Activated CD4-positive, alpha-beta T cell treated with anti-CD3 and anti-CD28 coated beads, Interleukin-2, Interleukin-6, amounts not matched to agents 100 ng/mL and 50 ng/mL, durations not matched to agents 16 hours and 8 hours (primary cell): ENCODE data around the gene ECHDC3.

Experiments used
- DNase-seq: peaks from one replicate; pipeline ENCODE4 v3.0.0-alpha.2; 2020

ECHDC3 gene

DNA sequence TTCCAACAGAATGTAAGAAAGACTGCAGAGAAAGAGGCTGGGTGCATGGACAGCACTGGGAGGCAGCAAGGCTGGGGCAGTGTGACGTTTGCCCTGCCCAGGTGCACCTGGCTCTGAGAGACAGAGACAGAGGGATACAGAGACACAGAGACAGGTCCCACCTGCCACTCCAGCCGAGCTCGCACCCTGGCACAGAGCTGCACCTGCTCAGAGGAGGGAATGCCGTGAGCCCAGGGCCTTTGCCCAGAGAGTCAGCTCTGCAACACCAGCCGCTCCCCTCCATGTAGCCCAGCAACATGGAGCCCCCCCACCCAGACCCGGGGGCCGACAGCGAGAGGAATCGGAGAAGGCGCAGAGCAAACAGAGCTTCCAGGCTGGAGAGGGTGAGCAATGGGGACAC lies 45.7 kb downstream of the ECHDC3 start:
- no peak for DNase-seq

- DNase-seq: no peak
Measured at GRCh38 chr10:11789306-11789705, 47.1 kb downstream of the ECHDC3 start.

DNA sequence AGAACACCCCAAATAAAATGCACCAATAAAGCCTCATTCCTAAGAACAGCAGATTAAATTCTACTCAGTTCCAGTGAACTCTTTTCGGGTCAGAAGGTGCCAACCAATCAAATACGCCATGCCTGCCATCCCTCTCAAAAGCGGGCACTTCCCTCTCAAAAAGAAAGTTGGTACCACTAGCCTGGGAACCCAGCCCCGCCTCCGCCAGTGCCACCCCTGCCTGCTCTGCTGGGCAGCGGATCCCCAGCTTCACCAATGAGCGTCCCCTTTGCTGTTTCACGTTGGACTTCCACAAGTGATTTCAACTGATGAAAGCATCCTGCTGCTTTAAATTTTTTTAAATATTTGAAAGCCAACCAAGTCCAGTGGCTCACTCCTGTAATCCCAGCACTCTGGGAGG lies 47.8 kb downstream of the ECHDC3 start:
- no peak for DNase-seq

DNA sequence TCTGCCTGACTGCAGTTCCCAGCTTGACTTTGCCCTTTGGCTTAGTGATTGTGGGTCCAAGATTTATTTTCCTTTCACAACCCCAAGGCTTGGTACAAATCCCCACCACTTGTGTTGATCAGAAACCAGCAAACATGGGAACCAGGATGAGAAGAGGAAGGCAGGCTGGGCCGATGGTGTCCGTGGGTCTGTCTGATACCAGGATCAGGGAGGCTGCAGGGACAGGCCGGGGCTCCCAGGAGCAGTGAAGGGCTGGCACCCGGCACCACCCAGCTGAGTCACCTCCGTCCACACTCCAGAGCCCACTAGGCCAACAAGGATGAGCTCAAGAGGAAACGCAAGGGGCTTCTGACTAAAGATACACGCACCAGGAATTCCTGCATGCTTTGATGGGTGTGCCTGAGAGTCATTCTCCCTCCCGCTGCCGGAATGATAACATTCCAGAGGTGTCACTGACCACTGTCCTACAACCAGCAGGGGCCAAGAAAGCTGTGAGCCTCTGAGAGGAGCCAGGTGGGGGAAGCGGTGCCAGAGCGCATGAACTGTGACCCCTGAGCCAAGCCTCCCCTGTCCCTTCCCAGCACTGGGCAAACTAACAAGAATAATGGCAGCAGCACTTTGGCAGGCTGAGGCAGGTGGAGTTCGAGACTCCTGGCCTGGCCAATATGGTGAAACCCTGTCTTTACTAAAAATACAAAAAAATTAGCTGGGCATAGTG lies 51.7 kb downstream of the ECHDC3 start:
- DNase-seq: no peak

- no peak for DNase-seq
Measured at GRCh38 chr10:11794566-11794965, 52.4 kb downstream of the ECHDC3 start.

- no peak for DNase-seq
Measured at GRCh38 chr10:11795101-11795920, 53.1 kb downstream of the ECHDC3 start.

DNA sequence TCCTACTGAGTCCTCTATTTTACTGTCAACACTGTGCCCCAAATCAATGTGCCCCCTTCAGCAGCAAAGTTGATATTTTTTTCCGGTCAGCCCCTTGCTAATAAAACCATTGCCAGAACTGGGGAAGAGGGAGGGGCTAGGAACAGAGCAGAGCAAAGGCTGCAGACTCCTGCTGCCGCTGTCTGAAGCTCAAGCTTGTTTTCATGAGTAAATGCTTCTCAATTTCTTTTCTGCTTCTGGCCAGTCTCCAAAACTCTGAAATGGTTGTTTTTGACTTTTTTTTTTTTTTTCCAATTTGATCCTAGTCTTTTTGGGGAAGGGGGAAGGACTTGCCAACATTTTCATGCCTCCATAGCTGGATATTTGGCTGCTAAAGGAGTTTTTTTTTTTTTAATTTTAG lies 54.3 kb downstream of the ECHDC3 start:
- no peak for DNase-seq

DNA sequence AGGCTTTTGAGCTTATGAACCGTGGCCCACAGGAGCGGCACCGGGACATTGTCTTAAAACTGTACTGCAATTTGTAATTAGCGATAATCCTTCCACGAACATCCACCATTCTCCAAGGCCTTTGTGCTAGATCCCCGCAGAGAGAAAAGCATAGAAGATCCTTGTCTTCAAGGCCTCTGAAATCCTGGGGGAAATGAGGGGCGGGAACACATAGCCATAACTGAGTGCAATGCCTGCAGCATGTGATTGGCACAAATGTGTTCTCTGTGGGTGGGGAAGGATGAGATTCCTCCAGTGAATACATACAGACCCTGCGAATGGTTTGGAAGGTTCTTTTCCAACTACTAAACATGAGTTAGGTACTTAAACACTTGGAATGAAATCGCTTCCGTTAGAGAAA lies 55.1 kb downstream of the ECHDC3 start:
- no peak for DNase-seq

GRCh38 chr10:11797847-11798633 lies 55.9 kb downstream of the ECHDC3 start:
- no peak for DNase-seq

GRCh38 chr10:11798845-11799735 lies 56.9 kb downstream of the ECHDC3 start:
- DNase-seq: no peak

DNA sequence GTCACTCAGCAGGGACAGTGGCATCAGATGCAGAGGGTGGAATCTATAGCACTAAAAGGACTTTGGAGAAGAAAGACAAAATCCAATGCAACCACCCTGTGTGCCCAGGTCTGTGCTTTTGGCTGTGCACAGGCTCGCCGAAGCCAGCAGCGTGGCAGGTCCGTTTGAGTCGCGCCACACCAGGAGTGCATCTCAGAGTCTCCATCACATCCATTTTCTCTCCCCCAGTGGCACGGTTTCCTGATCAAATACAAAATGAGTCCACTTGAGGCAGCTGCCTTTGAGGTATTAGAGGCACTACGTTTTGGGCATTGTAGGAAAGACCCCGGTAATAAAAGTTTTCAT lies 57.5 kb downstream of the ECHDC3 start:
- DNase-seq: no peak

- no peak for DNase-seq
Measured at GRCh38 chr10:11804336-11804735, 62.2 kb downstream of the ECHDC3 start.

DNA sequence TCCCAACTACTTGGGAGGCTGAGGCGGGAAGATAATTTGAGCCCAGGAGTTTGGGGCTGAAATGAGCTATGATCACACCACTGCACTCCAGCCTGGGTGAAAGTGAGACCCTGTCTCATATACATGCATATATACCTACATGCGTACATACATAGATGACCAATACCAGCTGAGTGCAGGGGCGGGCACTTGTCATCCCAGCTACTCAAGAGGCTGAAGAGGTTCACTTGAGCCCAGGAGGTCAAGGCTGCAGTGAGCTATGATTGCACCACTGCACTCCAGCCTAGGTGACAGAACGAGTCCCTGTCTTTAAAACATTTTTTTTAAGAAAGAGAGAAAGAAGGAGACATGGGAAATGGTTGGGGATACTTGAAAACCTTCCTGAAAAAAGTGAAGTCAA lies 63.6 kb downstream of the ECHDC3 start:
- DNase-seq: no peak

GRCh38 chr10:11806706-11807105 lies 64.5 kb downstream of the ECHDC3 start:
- DNase-seq: no peak

DNA sequence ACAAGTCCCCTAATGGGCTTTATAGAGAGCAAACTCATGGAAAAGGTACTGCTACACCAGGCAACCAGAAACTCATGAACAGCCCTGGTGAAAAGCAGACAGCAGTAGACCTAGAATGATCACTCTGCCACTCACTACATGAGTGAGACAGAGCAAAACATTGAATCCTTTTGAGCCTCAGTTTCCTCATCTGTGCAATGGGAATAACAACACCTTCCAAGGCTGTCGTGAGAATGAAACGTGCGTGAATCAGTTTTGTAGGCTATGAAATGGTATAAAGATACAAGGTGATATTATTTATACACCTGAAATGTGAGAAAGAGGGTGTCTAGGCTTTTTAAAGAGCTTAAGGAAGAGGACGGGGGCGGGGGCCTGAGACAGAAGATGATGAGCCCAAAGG lies 66.6 kb downstream of the ECHDC3 start:
- DNase-seq: no peak

- no peak for DNase-seq
Measured at GRCh38 chr10:11810313-11810766, 68.2 kb downstream of the ECHDC3 start.

DNA sequence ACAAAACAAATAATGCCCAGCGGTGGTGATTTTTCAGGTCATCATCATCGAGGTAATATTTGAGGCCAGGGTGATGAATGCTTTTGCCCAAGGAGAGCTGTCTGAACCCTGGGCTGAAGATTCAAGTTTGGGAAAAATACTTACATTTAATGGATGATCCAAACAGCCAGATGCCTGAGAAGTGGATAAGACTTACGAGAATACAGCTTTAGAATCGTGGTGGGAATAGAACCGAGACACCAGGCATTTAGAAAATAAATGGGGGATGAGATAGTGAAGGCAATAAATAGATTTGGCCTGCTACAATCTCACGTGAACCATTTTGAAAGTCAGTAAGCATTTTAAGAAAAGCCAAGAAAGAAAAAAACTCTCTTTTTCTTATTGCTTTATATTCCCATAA lies 68.8 kb downstream of the ECHDC3 start:
- no peak for DNase-seq

- DNase-seq: no peak
Measured at GRCh38 chr10:11813177-11813576, 71.0 kb downstream of the ECHDC3 start.
